T-cell (primary cell): ENCODE results near the gene UNC13A. TPM values are rescaled to one million over a fixed set of nuclear protein-coding genes. Genes with fewer than 3 reads are reported as not detected.
A peak's percentile ranks its signal among the peaks of the same experiment; 100 is the strongest.

ENCODE experiments used
- ATAC-seq, 4 experiments: fragments of 200-7000 bp in 3 of 4; fragments of 150-1000 bp in 1 of 4; cut with Tn5 transposase; replicated peaks in 1 of 4; 1 replicate in 3 of 4; 2 replicates in 1 of 4; pipeline ENCODE4 v1.10.0; 2021; ENCODE audit warnings: moderate library complexity in 3 of 4, mild to moderate bottlenecking in 2 of 4, moderate number of reproducible peaks in 1 of 4
- CTCF ChIA-PET, 2 donors: fragments of 300-600 bp; sonication (Branson Sonifier 250); formaldehyde crosslinking; loops; one replicate each; lab custom pipeline; 2022; ENCODE audit warnings: antibody characterized with exemption in 2 of 2; lab: Charles Lee
- POLR2A ChIA-PET, 2 donors: fragments of 300-600 bp; sonication (Branson Sonifier 250); formaldehyde crosslinking; loops; one replicate each; lab custom pipeline; 2022; ENCODE audit warnings: antibody characterized with exemption in 2 of 2; lab: Charles Lee
- DNase-seq, 35 experiments: peaks; one replicate each; pipeline versions ENCODE4 v3.0.0 to v3.0.0-alpha.2; 2013 to 2023
- H3K27ac ChIP-seq: one replicate; pipeline ENCODE4 v1.5.1; 2013; ENCODE audit warnings: low read length
- H3K27me3 ChIP-seq, 2 experiments: replicated peaks in 1 of 2; 1 replicate in 1 of 2; 2 replicates in 1 of 2; pipeline versions ENCODE4 v1.6.1 to v1.7.0; 2013; ENCODE audit warnings: low read length in 1 of 2, mixed read lengths in 1 of 2; ENCODE audit not compliant: control insufficient read depth in 2 of 2, insufficient read depth in 2 of 2; ENCODE audit errors: extremely low read depth in 1 of 2
- H3K36me3 ChIP-seq, 2 donors: 1 replicate in 1 of 2; 2 replicates in 1 of 2; pipeline versions ENCODE4 v1.6.1 to v1.7.0; 2013; ENCODE audit warnings: low read length in 1 of 2; ENCODE audit not compliant: control insufficient read depth in 2 of 2, insufficient read depth in 1 of 2; ENCODE audit errors: extremely low read depth in 1 of 2
- H3K4me1 ChIP-seq, 2 experiments: 1 replicate in 1 of 2; 2 replicates in 1 of 2; pipeline versions ENCODE4 v1.6.1 to v1.7.0; 2013; ENCODE audit warnings: low read length in 2 of 2, mixed read lengths in 1 of 2; ENCODE audit not compliant: insufficient read depth in 2 of 2, control insufficient read depth in 1 of 2; ENCODE audit errors: extremely low read depth in 1 of 2
- H3K4me3 ChIP-seq, 2 donors: 1 replicate in 1 of 2; 2 replicates in 1 of 2; pipeline versions ENCODE4 v1.5.1 to v1.7.0; 2013; ENCODE audit warnings: mild to moderate bottlenecking in 2 of 2, low read length in 1 of 2, moderate library complexity in 1 of 2; ENCODE audit not compliant: control insufficient read depth in 1 of 2; ENCODE audit errors: extremely low read depth in 1 of 2
- H3K9me3 ChIP-seq: 2 replicates; pipeline ENCODE4 v1.7.0; 2013
- H3K27ac Mint-ChIP-seq, 2 donors: one replicate each; pipeline ENCODE4 v1.8.0; 2020 to 2021; ENCODE audit warnings: mild to moderate bottlenecking in 2 of 2, mixed read lengths in 2 of 2
- H3K27me3 Mint-ChIP-seq, 2 donors: one replicate each; pipeline ENCODE4 v1.8.0; 2021 to 2022; ENCODE audit warnings: mixed read lengths in 2 of 2
- H3K36me3 Mint-ChIP-seq: one replicate; pipeline ENCODE4 v1.8.0; 2021; ENCODE audit warnings: mixed read lengths
- H3K4me1 Mint-ChIP-seq, 3 donors: one replicate each; pipeline ENCODE4 v1.8.0; 2020 to 2022; ENCODE audit warnings: mixed read lengths in 3 of 3, mild to moderate bottlenecking in 1 of 3
- H3K4me3 Mint-ChIP-seq, 3 donors: one replicate each; pipeline ENCODE4 v1.8.0; 2020 to 2022; ENCODE audit warnings: mild to moderate bottlenecking in 3 of 3, mixed read lengths in 3 of 3, moderate library complexity in 3 of 3
- H3K9me3 Mint-ChIP-seq, 3 donors: one replicate each; pipeline ENCODE4 v1.8.0; 2020 to 2022; ENCODE audit warnings: mixed read lengths in 3 of 3
- WGBS: methylation state at CpG from one replicate; pipeline ENCODE4 v1.1.5; 2013; ENCODE audit warnings: missing lambda C conversion rate; ENCODE audit not compliant: insufficient coverage; 5-methylcytosine and 5-hydroxymethylcytosine counted together
- total RNA-seq, 35 experiments: library from RNA in 6 of 35; stranded (reverse) in 6 of 35; fragments of 120-200 nt in 1 of 35; gene quantifications; one replicate each; pipeline versions ENCODE4 v1.2.1 to v1.2.4 and lab custom pipeline; 2013 to 2026

UNC13A gene
- total RNA-seq, 5 donors from 2014 or later (not counting 1 experiment from before 2014, with no cell fraction given): 0.07 to 0.18 (median 0.13) TPM; not detected in 1

DNA sequence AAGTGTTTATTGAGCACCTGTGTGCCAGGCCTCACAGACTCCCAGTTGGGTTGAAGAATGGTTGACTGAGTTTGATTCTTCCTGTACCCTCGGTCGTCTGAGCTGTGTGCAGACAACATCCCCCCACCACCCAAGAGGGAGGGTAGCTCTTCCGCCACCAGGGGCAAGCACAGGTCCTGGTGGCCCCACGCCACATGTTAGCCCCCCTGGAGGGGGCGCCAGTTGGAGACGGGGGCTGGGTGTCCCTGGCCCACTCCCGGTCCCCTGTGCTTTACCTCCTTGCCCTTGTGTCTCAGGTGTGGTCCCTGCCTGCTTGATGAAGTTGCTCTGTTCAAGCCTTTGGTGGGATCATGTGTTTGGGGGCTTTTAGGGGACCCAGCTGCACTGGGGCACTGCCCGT is 105.5 kb downstream of the UNC13A start:
- no peaks in the 10 kb centered on the region for H3K9me3 Mint-ChIP-seq
- no peak overlapping the region for H3K27ac Mint-ChIP-seq
- Histone ChIP-seq H3K4me3 (no peak overlapping the region), H3K27ac (no peak overlapping the region), H3K27me3 (peaks cover 0 to 2% of the 10 kb centered on the region in 2 experiments), H3K9me3 (no peaks in the 10 kb centered on the region), H3K36me3 (peaks cover 14 to 49% of the 10 kb centered on the region in 2 donors), H3K4me1 (no peaks in the 10 kb centered on the region)
- no peaks in the 10 kb centered on the region for H3K27me3 Mint-ChIP-seq
- CTCF ChIA-PET: interaction anchor here in 1 of 2 donors (0.7 kb wide), 1 partner anchor 223 kb away, joined by 5 read pairs; no protein-coding TSS in a partner anchor
- ATAC-seq: no peak
- no peak for DNase-seq
- H3K4me3 Mint-ChIP-seq: no peak overlapping the region
- H3K36me3 Mint-ChIP-seq: peaks cover 31% of the 10 kb centered on the region
- POLR2A ChIA-PET: interaction anchor here in 1 of 2 donors (0.6 kb wide), 1 partner anchor 315 kb away, joined by 3 read pairs; no protein-coding TSS in a partner anchor
- WGBS: 100% methylated on average over 1 of the region's 8 CpGs
- H3K4me1 Mint-ChIP-seq: peaks cover 2 to 9% (median 3%) of the 10 kb centered on the region in 3 donors

DNA sequence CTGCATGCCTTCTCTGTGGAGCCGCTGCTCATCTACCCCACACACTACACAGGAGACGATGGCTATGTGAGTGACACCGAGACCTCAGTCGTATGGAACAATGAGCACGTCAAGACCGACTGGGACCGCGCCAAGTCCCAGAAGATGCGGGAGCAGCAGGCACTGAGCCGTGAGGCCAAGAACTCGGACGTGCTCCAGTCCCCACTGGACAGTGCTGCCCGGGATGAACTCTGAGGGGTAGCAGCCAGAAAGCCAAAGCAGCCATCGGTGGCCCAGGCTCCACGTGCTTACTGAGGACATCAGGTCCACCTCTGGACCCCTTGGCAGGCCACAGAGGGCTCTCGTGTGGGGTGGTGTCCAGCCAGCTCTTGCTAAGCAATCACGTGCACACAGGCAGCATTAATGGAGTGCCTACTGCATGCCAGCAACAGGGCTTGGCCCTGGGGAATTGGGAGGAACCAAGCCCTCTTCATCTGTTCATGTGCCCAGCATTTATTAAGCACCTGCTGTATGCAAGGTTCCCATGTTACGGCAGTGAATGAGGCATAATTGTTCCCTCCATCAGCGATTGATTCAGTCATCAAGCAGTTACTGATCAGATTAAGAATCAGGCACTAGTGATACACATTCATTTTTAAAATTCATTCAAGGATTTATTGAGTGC is 106.8 kb downstream of the UNC13A start:
- ATAC-seq (no peak), DNase-seq (no peak)
- CTCF ChIA-PET: interaction anchor here in 1 of 2 donors (0.6 kb wide), 1 partner anchor 564 kb away, joined by 3 read pairs; no protein-coding TSS in a partner anchor
- Mint-ChIP-seq H3K27me3 (no peaks in the 10 kb centered on the region), H3K4me1 (peaks cover 2 to 9% (median 3%) of the 10 kb centered on the region in 3 donors), H3K4me3 (no peak overlapping the region), H3K36me3 (peaks cover 34% of the 10 kb centered on the region), H3K9me3 (no peaks in the 10 kb centered on the region), H3K27ac (no peak overlapping the region)
- POLR2A ChIA-PET: no interaction called here
- WGBS: 97% methylated on average over 16 of the region's 19 CpGs
- Histone ChIP-seq H3K4me1 (no peaks in the 10 kb centered on the region), H3K9me3 (no peaks in the 10 kb centered on the region), H3K27ac (no peak overlapping the region), H3K27me3 (peaks cover 0 to 2% of the 10 kb centered on the region in 2 experiments), H3K36me3 (peaks cover 14 to 57% of the 10 kb centered on the region in 2 donors), H3K4me3 (no peak overlapping the region)

- ChIA-PET CTCF (interaction anchor here in 1 of 2 donors (0.6 kb wide), 1 partner anchor 534 kb away, joined by 6 read pairs; no protein-coding TSS in a partner anchor), POLR2A (no interaction called here)
- peaks cover 2 to 9% (median 3%) of the 10 kb centered on the region in 3 donors for H3K4me1 Mint-ChIP-seq
- ATAC-seq (no peak), DNase-seq (no peak)
- Histone ChIP-seq H3K9me3 (no peaks in the 10 kb centered on the region), H3K4me3 (no peak overlapping the region), H3K27ac (no peak overlapping the region), H3K4me1 (no peaks in the 10 kb centered on the region), H3K36me3 (peaks cover 14 to 65% of the 10 kb centered on the region in 2 donors), H3K27me3 (peaks cover 0 to 1% of the 10 kb centered on the region in 2 experiments)
- WGBS: 98% methylated on average over 22 of the region's 28 CpGs
- no peaks in the 10 kb centered on the region for H3K9me3 Mint-ChIP-seq
- H3K4me3 Mint-ChIP-seq: no peak overlapping the region
- no peaks in the 10 kb centered on the region for H3K27me3 Mint-ChIP-seq
- H3K27ac Mint-ChIP-seq: peak overlapping the region in 1 of 2 donors; percentile 17
- H3K36me3 Mint-ChIP-seq: peaks cover 34% of the 10 kb centered on the region
These were observed 107.5 kb downstream of the UNC13A start for GRCh38 chr19:17580470-17581144.

GRCh38 chr19:17579661-17580244 is 108.4 kb downstream of the UNC13A start:
- ATAC-seq (peak in 3 of 4 experiments; percentile 26 to 72 (median 64)), DNase-seq (peak in 3 of 35 experiments; percentile 12 to 32 (median 22))
- Histone ChIP-seq H3K4me1 (no peaks in the 10 kb centered on the region), H3K36me3 (peaks cover 16 to 67% of the 10 kb centered on the region in 2 donors), H3K27ac (no peak overlapping the region), H3K27me3 (no peaks in the 10 kb centered on the region), H3K9me3 (no peaks in the 10 kb centered on the region), H3K4me3 (no peak overlapping the region)
- no peak overlapping the region for H3K27ac Mint-ChIP-seq
- H3K36me3 Mint-ChIP-seq: peaks cover 34% of the 10 kb centered on the region
- POLR2A ChIA-PET: no interaction called here
- no peaks in the 10 kb centered on the region for H3K27me3 Mint-ChIP-seq
- WGBS: 82% methylated on average over 15 of the region's 16 CpGs
- peaks cover 2 to 9% (median 3%) of the 10 kb centered on the region in 3 donors for H3K4me1 Mint-ChIP-seq
- CTCF ChIA-PET: interaction anchor here in 1 of 2 donors (0.6 kb wide), 1 partner anchor 535 kb away, joined by 6 read pairs; no protein-coding TSS in a partner anchor
- H3K4me3 Mint-ChIP-seq: no peak overlapping the region
- no peaks in the 10 kb centered on the region for H3K9me3 Mint-ChIP-seq

- Histone ChIP-seq H3K9me3 (no peaks in the 10 kb centered on the region), H3K27ac (no peak overlapping the region), H3K4me1 (peaks cover 0 to 5% of the 10 kb centered on the region in 2 experiments), H3K36me3 (peaks cover 16 to 73% of the 10 kb centered on the region in 2 donors), H3K27me3 (no peaks in the 10 kb centered on the region), H3K4me3 (no peak overlapping the region)
- no peak for DNase-seq
- 94% methylated on average over 19 of the region's 22 CpGs for WGBS
- Mint-ChIP-seq H3K27ac (no peak overlapping the region), H3K36me3 (peaks cover 36% of the 10 kb centered on the region), H3K9me3 (no peaks in the 10 kb centered on the region), H3K4me3 (no peak overlapping the region), H3K4me1 (peaks cover 5 to 9% (median 5%) of the 10 kb centered on the region in 3 donors), H3K27me3 (no peaks in the 10 kb centered on the region)
- ChIA-PET CTCF (no interaction called here), POLR2A (no interaction called here)
- ATAC-seq: no peak
These were observed 110.6 kb downstream of the UNC13A start for GRCh38 chr19:17577457-17578097.
